K562 (cell line): Measurements from ENCODE around the gene LRRIQ4. TPM values are rescaled to one million over a fixed set of nuclear protein-coding genes. Genes with fewer than 3 reads are reported as not detected.
A peak's percentile ranks its signal among the peaks of the same experiment; 100 is the strongest.

Experiments
- ATAC-seq: fragments of 200-7000 bp; cut with Tn5 transposase; 3 replicates; pipeline ENCODE4 v1.9.1; 2020; ENCODE audit warnings: moderate library complexity
- BruUV-seq: library from RNA; stranded (reverse); fragments of 400-500 nt; replicated peaks from 2 replicates; lab custom pipeline; 2021; lab: Mats Ljungman, UMichigan
- CTCF ChIA-PET: fragments of 300-600 bp; formaldehyde crosslinking; extraction: SDS; loops from one replicate; lab custom pipeline; 2021; ENCODE audit warnings: low intra/inter-chr PET ratio; lab: Yijun Ruan, JAX
- POLR2A ChIA-PET: fragments of 300-600, 350-650 bp; sonication (Branson Sonifier 250); formaldehyde crosslinking; extraction: SDS; loops from one replicate; lab custom pipeline; 2021; ENCODE audit warnings: antibody characterized with exemption, inconsistent platforms; lab: Yijun Ruan, JAX
- DNase-seq, 4 experiments: peaks; one replicate each; pipeline versions ENCODE4 v3.0.0 to v3.0.0-alpha.2; 2011 to 2018; ENCODE audit warnings: low spot score in 3 of 4, mixed read lengths in 3 of 4; ENCODE audit errors: extremely low read depth in 1 of 4
- FAIRE-seq: peaks from 2 replicates; lab custom pipeline; 2011; peaks lifted over from hg19 to GRCh38; lab: Jason Lieb, UNC
- H2AFZ ChIP-seq: 2 replicates; pipeline ENCODE4 v1.6.0; 2011; ENCODE audit warnings: low read depth, low read length, control low read depth, inconsistent platforms
- H3K27ac ChIP-seq: fragments of 200-600 bp; 3 replicates; pipeline ENCODE4 v1.8.0; 2011; ENCODE audit warnings: low read depth, mild to moderate bottlenecking, control low read depth, inconsistent platforms, low read length, moderate library complexity, mixed read lengths; ENCODE audit errors: extremely low read depth
- H3K27me3 ChIP-seq, 2 experiments: fragments of 300-600 bp in 1 of 2; 2 replicates in 1 of 2; 3 replicates in 1 of 2; pipeline versions ENCODE4 v1.6.0 to v1.8.0; 2011; ENCODE audit warnings: inconsistent platforms in 2 of 2, low read length in 2 of 2, mild to moderate bottlenecking in 1 of 2, mixed read lengths in 1 of 2, moderate library complexity in 1 of 2; ENCODE audit not compliant: control insufficient read depth in 2 of 2, insufficient read depth in 2 of 2
- H3K36me3 ChIP-seq: fragments of 300-600 bp; 3 replicates; pipeline ENCODE4 v1.8.0; 2011; ENCODE audit warnings: mild to moderate bottlenecking, low read length, inconsistent platforms; ENCODE audit not compliant: control insufficient read depth, insufficient read depth
- H3K4me1 ChIP-seq, 2 experiments: fragments of 200-600 bp in 1 of 2; replicated peaks in 1 of 2; 2 replicates in 1 of 2; 3 replicates in 1 of 2; pipeline versions ENCODE4 v1.5.1 to v1.8.0; 2011; ENCODE audit warnings: inconsistent platforms in 2 of 2, low read length in 2 of 2, mild to moderate bottlenecking in 1 of 2, mixed read lengths in 1 of 2, moderate library complexity in 1 of 2; ENCODE audit not compliant: control insufficient read depth in 2 of 2, insufficient read depth in 2 of 2
- H3K4me2 ChIP-seq: 2 replicates; pipeline ENCODE4 v1.6.1; 2011; ENCODE audit warnings: low read length, control low read depth, inconsistent platforms, mixed read lengths; ENCODE audit not compliant: insufficient read depth
- H3K4me3 ChIP-seq: fragments of 200-600 bp; sonication (generic), shearing (Covaris generic); 2 replicates; pipeline ENCODE4 v1.5.1; 2016; ENCODE audit warnings: control low read depth, inconsistent platforms
- H3K79me2 ChIP-seq: fragments of 200-600 bp; 3 replicates; pipeline ENCODE4 v1.8.0; 2011; ENCODE audit warnings: low read length, inconsistent platforms; ENCODE audit not compliant: control insufficient read depth, insufficient read depth
- H3K9ac ChIP-seq, 2 experiments: 2 replicates each; pipeline versions ENCODE4 v1.6.0 to v1.6.1; 2011; ENCODE audit warnings: low read depth in 2 of 2, low read length in 2 of 2, control low read depth in 1 of 2, inconsistent platforms in 1 of 2, mild to moderate bottlenecking in 1 of 2, mixed read lengths in 1 of 2; ENCODE audit not compliant: insufficient read depth in 1 of 2
- H3K9me1 ChIP-seq: one replicate; pipeline ENCODE4 v1.6.0; 2011; ENCODE audit warnings: inconsistent platforms, mild to moderate bottlenecking, low read length, moderate library complexity; ENCODE audit not compliant: control insufficient read depth, insufficient read depth
- H3K9me3 ChIP-seq: replicated peaks from 2 replicates; pipeline ENCODE4 v1.5.1; 2011; ENCODE audit warnings: low read depth, low read length, inconsistent platforms; ENCODE audit not compliant: control insufficient read depth, insufficient read depth
- H4K20me1 ChIP-seq: replicated peaks from 2 replicates; pipeline ENCODE4 v1.6.1; 2011; ENCODE audit warnings: low read length, inconsistent platforms, mixed read lengths; ENCODE audit not compliant: control insufficient read depth, insufficient read depth
- AFF1 ChIP-seq, 2 experiments: fragments of 450-650 bp; IDR thresholded peaks; 2 replicates each; pipeline ENCODE4 v1.6.1; 2018; ENCODE audit warnings: mild to moderate bottlenecking in 2 of 2, low read depth in 1 of 2; ENCODE audit not compliant: partially characterized antibody in 2 of 2
- C11orf30 ChIP-seq: fragments of 450-650 bp; IDR thresholded peaks from 2 replicates; pipeline ENCODE4 v1.6.1; 2016; ENCODE audit warnings: low read depth, mild to moderate bottlenecking
- CEBPB ChIP-seq: fragments of 450-650 bp; IDR thresholded peaks from 2 replicates; pipeline ENCODE4 v1.6.1; 2016; ENCODE audit warnings: missing genetic modification characterization, missing compliant biosample characterization
- MAFG ChIP-seq: fragments of 450-650 bp; conservative IDR thresholded peaks from 2 replicates; pipeline ENCODE4 v1.6.1; 2016; ENCODE audit warnings: missing genetic modification characterization, missing compliant biosample characterization
- NCOA1 ChIP-seq: fragments of 450-650 bp; IDR thresholded peaks from 2 replicates; pipeline ENCODE4 v1.6.1; 2016; ENCODE audit warnings: low read depth
- TBL1XR1 ChIP-seq, 2 experiments: IDR thresholded peaks; 2 replicates each; pipeline ENCODE4 v1.6.1; 2012; ENCODE audit warnings: improper control_type of control experiment in 2 of 2, low read length in 2 of 2, mild to moderate bottlenecking in 1 of 2
- ZNF146 ChIP-seq: IDR thresholded peaks from one replicate; pipeline ENCODE4 v1.6.1; 2018; ENCODE audit warnings: missing compliant biosample characterization; ENCODE audit not compliant: unreplicated experiment
- ZNF316 ChIP-seq: fragments of 450-650 bp; IDR thresholded peaks from 2 replicates; pipeline ENCODE4 v1.6.1; 2016
- ZNF57 ChIP-seq: fragments of 450-650 bp; formaldehyde crosslinking; IDR thresholded peaks from 2 replicates; pipeline ENCODE4 v1.4.0; 2020; ENCODE audit warnings: mild to moderate bottlenecking, moderate library complexity
- ZNF584 ChIP-seq: fragments of 200-800 bp; sonication (Bioruptor generic); IDR thresholded peaks from 2 replicates; pipeline ENCODE4 v1.6.1; 2016; ENCODE audit warnings: low read depth, mild to moderate bottlenecking, missing genetic modification characterization, missing compliant biosample characterization
- ZNF778 ChIP-seq: fragments of 450-650 bp; formaldehyde crosslinking; IDR thresholded peaks from 2 replicates; pipeline ENCODE4 v1.4.0; 2020; ENCODE audit warnings: mild to moderate bottlenecking, moderate library complexity
- ZNF79 ChIP-seq: fragments of 250-450 bp; sonication (Bioruptor Pico); IDR thresholded peaks from 2 replicates; pipeline ENCODE4 v1.4.0; 2020; ENCODE audit warnings: low read depth, mild to moderate bottlenecking, moderate library complexity
- WGBS: fragments of 100-300 bp; shearing (Covaris generic); methylation state at CpG from one replicate; pipeline ENCODE4 v1.1.6; 2016; ENCODE audit warnings: low coverage, mixed read lengths; ENCODE audit not compliant: insufficient coverage; ENCODE audit errors: missing lambda C conversion rate; 5-methylcytosine and 5-hydroxymethylcytosine counted together
- in situ Hi-C: fragments of 300-500 bp; cut with MboI; formaldehyde crosslinking; loops from 4 replicates; pipeline ENCODE4 v1.15.0; 2018; ENCODE audit warnings: inconsistent platforms, mixed read lengths
- intact Hi-C: fragments of 100-400 bp; cut with micrococcal nuclease; formaldehyde crosslinking; loops from 2 replicates; pipeline ENCODE4 v1.14.2; 2022
- polyA plus RNA-seq, 8 experiments: library from polyadenylated mRNA; depleted of rRNA in 4 of 8; stranded (reverse) in 5 of 8; unstranded in 3 of 8; fragments of >200 nt; fragmentation: Nextera tagmentation in 2 of 8; fragmentation: Illumina TruSeq in 1 of 8; extraction: Ambion mirVana in 2 of 8; extraction: Trizol in 1 of 8; gene quantifications; 2 replicates each; pipeline versions ENCODE4 v1.2.1 to v1.2.3, GENCODE V29; 2011 to 2014; ENCODE audit warnings: inconsistent platforms in 1 of 8, missing spikeins in 1 of 8
- total RNA-seq, 7 experiments: library from RNA; depleted of rRNA in 6 of 7; stranded (reverse); fragments of >200 nt in 6 of 7; fragmentation: Illumina TruSeq in 2 of 7; extraction: Trizol in 2 of 7; gene quantifications; 2 replicates each; pipeline versions ENCODE4 v1.2.1 to v1.2.3, GENCODE V29; 2011 to 2021; ENCODE audit warnings: low replicate concordance in 1 of 7

Gene LRRIQ4
- total and polyA plus RNA-seq, 9 of the 15 experiments (the other 6 are each of a cell fraction or from before 2014, with no cell fraction given) = not detected

- H3K27ac ChIP-seq = no peak overlapping the region
- H3K4me2 ChIP-seq = no peak overlapping the region
- 38% methylated on average over 12 of the region's 12 CpGs for WGBS
- no peak overlapping the region for H3K9ac ChIP-seq
- ChIA-PET CTCF (no interaction called here), POLR2A (no interaction called here)
- H3K9me1 ChIP-seq = no peaks in the 10 kb centered on the region
- ATAC-seq = no peak
- intact Hi-C loops = loop anchor here (10.0 kb wide), 1 partner anchor 440 kb away; no protein-coding TSS in a partner anchor
- in situ Hi-C loops = no loop called here
- FAIRE-seq = no peak
- no peak for DNase-seq
- TF ChIP-seq ZNF778 (no peak), ZNF57 (no peak), ZNF79 (no peak), ZNF584 (CRISPR knock-in tag) (no peak), NCOA1 (no peak)
- H3K4me1 ChIP-seq = no peaks in the 10 kb centered on the region; a peak in 1 of 5 replicates
- H3K9me3 ChIP-seq = no peaks in the 10 kb centered on the region
- H3K79me2 ChIP-seq = no peaks in the 10 kb centered on the region
- no peak overlapping the region for H3K4me3 ChIP-seq
- no peaks in the 10 kb centered on the region for H4K20me1 ChIP-seq
- no peaks in the 10 kb centered on the region for H3K27me3 ChIP-seq
- no TSS peak for BruUV-seq
- 0 out of 2 replicates have a peak overlapping the region, but pooled peaks have one; percentile 27 for H2AFZ ChIP-seq
- no peaks in the 10 kb centered on the region for H3K36me3 ChIP-seq
Observed at GRCh38 chr3:169865176-169865767, 52.6 kb downstream of the LRRIQ4 start.

- CTCF ChIA-PET = no interaction called here
Observed at GRCh38 chr3:169867584-169868210, 55.0 kb downstream of the LRRIQ4 start.

More at GRCh38 chr3:169867584-169868210, 55.0 kb downstream of the LRRIQ4 start:
- peaks cover 0 to 3% of the 10 kb centered on the region in 2 experiments; a peak in 1 of 5 replicates for H3K27me3 ChIP-seq
- TF ChIP-seq CEBPB (peak; percentile 61), TBL1XR1 (IDR thresholded peaks at IDR 0.05; ENCODE audit: low read length in 2 of 2) (no peak), ZNF146 (CRISPR knock-in tag) (peak; percentile 61), C11orf30 (peak; percentile 42; the same call in 1 of the 2 replicates), AFF1 (IDR thresholded peaks at IDR 0.05; ENCODE audit: low read depth in 1 of 2, partially characterized antibody in 2 of 2) (no peak), ZNF316 (peak; percentile 70), MAFG (tag) (peak; percentile 36; the same call in 1 of the 2 replicates)
- TF ChIP-seq, all 486 proteins: peak for 5
- BruUV-seq = no TSS peak
- H3K4me1 ChIP-seq = no peaks in the 10 kb centered on the region
- H3K79me2 ChIP-seq = no peaks in the 10 kb centered on the region
- no peaks in the 10 kb centered on the region for H3K9me3 ChIP-seq
- no peak overlapping the region for H2AFZ ChIP-seq
- DNase-seq (no peak), FAIRE-seq (no peak), ATAC-seq (no peak)
- in situ Hi-C loops = no loop called here
- H3K9ac ChIP-seq = no peak overlapping the region
- no peak overlapping the region for H3K4me2 ChIP-seq
- intact Hi-C loops = loop anchor here (10.0 kb wide), 1 partner anchor 437 kb away; no protein-coding TSS in a partner anchor
- H3K9me1 ChIP-seq = no peaks in the 10 kb centered on the region
- H4K20me1 ChIP-seq = no peaks in the 10 kb centered on the region
- H3K36me3 ChIP-seq = no peaks in the 10 kb centered on the region
- WGBS = 13% methylated on average over 3 of the region's 3 CpGs
- H3K4me3 ChIP-seq = no peak overlapping the region
- POLR2A ChIA-PET = no interaction called here
- H3K27ac ChIP-seq = no peak overlapping the region
